HEK293T (cell line): ENCODE results near the gene HOXC6.

Experiments used
- CTBP1 ChIP-seq: fragments of 450-650 bp; IDR thresholded peaks from 2 replicates; pipeline ENCODE4 v1.6.1; 2016; ENCODE audit warnings: borderline replicate concordance
- FOXK2 ChIP-seq: fragments of 450-650 bp; IDR thresholded peaks from 2 replicates; pipeline ENCODE4 v1.6.1; 2016; ENCODE audit warnings: mild to moderate bottlenecking
- HDGF ChIP-seq: fragments of 450-650 bp; IDR thresholded peaks from 2 replicates; pipeline ENCODE4 v1.6.1; 2017; ENCODE audit warnings: antibody characterized with exemption, borderline replicate concordance
- NFRKB ChIP-seq: fragments of 450-650 bp; IDR thresholded peaks from 2 replicates; pipeline ENCODE4 v1.6.1; 2016; ENCODE audit warnings: mild to moderate bottlenecking, moderate library complexity

GRCh38 chr12:54046809-54047159 is 18.5 kb downstream of the HOXC6 start:
- no peak for TF ChIP-seq FOXK2
- no peak for TF ChIP-seq CTBP1
- TF ChIP-seq NFRKB, result no peak
- TF ChIP-seq HDGF, result no peak
